Fibroblast of mammary gland (primary cell): ENCODE data around the gene PRRC2C.

Source experiments
- DNase-seq: peaks from one replicate; pipeline ENCODE4 v3.0.0-alpha.2; 2010; ENCODE audit warnings: low read depth
- H3K4me3 ChIP-seq: 2 replicates; pipeline ENCODE4 v1.5.1; 2011; ENCODE audit warnings: low read depth, mild to moderate bottlenecking, low read length, moderate library complexity; ENCODE audit not compliant: control insufficient read depth
- CTCF ChIP-seq: conservative IDR thresholded peaks from 2 replicates; pipeline ENCODE4 v1.5.1; 2011; ENCODE audit warnings: low read depth, low read length, inconsistent platforms; ENCODE audit not compliant: control insufficient read depth, insufficient read depth

The PRRC2C gene

GRCh38 chr1:171494076-171494475 is 8.7 kb downstream of the PRRC2C start:
- H3K4me3 ChIP-seq, result no peak overlapping the region
- TF ChIP-seq CTCF, result no peak
- no peak for DNase-seq

GRCh38 chr1:171495444-171495843 is 10.1 kb downstream of the PRRC2C start:
- DNase-seq, result no peak
- no peak for TF ChIP-seq CTCF
- no peak overlapping the region for H3K4me3 ChIP-seq

- no peak for TF ChIP-seq CTCF
- H3K4me3 ChIP-seq, result no peak overlapping the region
These were observed 15.0 kb downstream of the PRRC2C start for GRCh38 chr1:171500304-171500703.

GRCh38 chr1:171500803-171501202 is 15.5 kb downstream of the PRRC2C start:
- no peak for TF ChIP-seq CTCF
- DNase-seq, result no peak
- no peak overlapping the region for H3K4me3 ChIP-seq

More at GRCh38 chr1:171500304-171500703, 15.0 kb downstream of the PRRC2C start:
- DNase-seq, result no peak

GRCh38 chr1:171501305-171502024 is 16.1 kb downstream of the PRRC2C start:
- no peak for TF ChIP-seq CTCF
- H3K4me3 ChIP-seq, result no peak overlapping the region
- no peak for DNase-seq

- peak; percentile 49 for DNase-seq
- H3K4me3 ChIP-seq, result no peak overlapping the region
- no peak for TF ChIP-seq CTCF
These were observed 21.4 kb downstream of the PRRC2C start for GRCh38 chr1:171506525-171507304.

GRCh38 chr1:171507435-171507834 is 22.1 kb downstream of the PRRC2C start:
- no peak for TF ChIP-seq CTCF
- H3K4me3 ChIP-seq, result no peak overlapping the region
- no peak for DNase-seq
